Neural progenitor cell (in vitro differentiated cells): Measurements from ENCODE around the gene CERK.

Experiments
- CTCF ChIP-seq: fragments of 200-600 bp; sonication (generic); IDR thresholded peaks from 2 replicates; pipeline ENCODE4 v1.5.1; 2017; ENCODE audit warnings: antibody characterized with exemption, mild to moderate bottlenecking
- EZH2 ChIP-seq: fragments of 200-600 bp; sonication (generic); IDR thresholded peaks from 2 replicates; pipeline ENCODE4 v1.6.1; 2017; ENCODE audit warnings: antibody characterized with exemption, mild to moderate bottlenecking, moderate library complexity
- EZH2phosphoT487 ChIP-seq: fragments of 200-600 bp; sonication (generic); IDR thresholded peaks from 2 replicates; pipeline ENCODE4 v1.6.1; 2017; ENCODE audit warnings: antibody characterized with exemption

DNA sequence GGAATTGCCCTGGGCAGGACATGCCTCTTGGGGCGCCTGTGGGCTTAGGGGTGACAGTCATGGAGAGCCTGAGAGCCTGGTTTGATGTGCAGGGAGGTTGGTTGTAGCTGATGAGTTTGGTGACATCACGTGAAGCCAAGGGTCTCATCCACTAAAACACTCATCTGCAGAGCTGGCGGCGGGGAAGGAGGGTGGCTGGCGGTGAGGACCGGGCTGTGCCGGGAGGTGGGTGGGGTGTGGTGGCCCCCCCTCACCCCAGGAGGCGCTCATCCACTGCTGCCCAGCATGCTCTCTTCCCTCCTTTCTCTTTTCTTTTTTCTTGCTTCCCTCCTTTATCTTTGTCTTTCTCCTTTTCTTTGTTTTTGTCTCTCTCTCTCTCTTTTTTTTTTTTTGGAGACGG lies 68.9 kb downstream of the CERK start:
- no peak for TF ChIP-seq CTCF
- no peak for TF ChIP-seq EZH2
- no peak for TF ChIP-seq EZH2phosphoT487
